ENCODE data around the gene ELOVL1. TPM values are rescaled to one million over a fixed set of nuclear protein-coding genes. Genes with fewer than 3 reads are reported as not detected.
A peak's percentile ranks its signal among the peaks of the same experiment; 100 is the strongest.

The ELOVL1 gene
- total RNA-seq (2016; rRNA removed; fragmentation: Illumina TruSeq; extraction: Trizol) = 29.7 and 55.2 TPM in 2 replicates
- total RNA-seq (2016; cell fraction: cytosol; rRNA removed; fragmentation: Illumina TruSeq; extraction: Trizol; ENCODE audit: low read depth) = 12.3 and 14.1 TPM in 2 replicates
- 31.2 and 54.3 TPM in 2 replicates for total RNA-seq (2016; cell fraction: insoluble cytoplasmic fraction; rRNA removed; fragmentation: Illumina TruSeq; extraction: Trizol)
- 23.3 and 25.4 TPM in 2 replicates for total RNA-seq (2016; cell fraction: membrane; rRNA removed; fragmentation: Illumina TruSeq; extraction: Trizol)
- 40.7 and 42.5 TPM in 2 replicates for total RNA-seq (2016; cell fraction: nucleus; rRNA removed; fragmentation: Illumina TruSeq; extraction: Trizol)
- 77.4 and 95.9 TPM in 2 replicates for polyA plus RNA-seq (2011; rRNA removed)
- polyA plus RNA-seq (2011; cell fraction: cytosol; rRNA removed) = 64.9 and 73.4 TPM in 2 replicates
- polyA plus RNA-seq (2011; cell fraction: nucleus; rRNA removed) = 44.8 and 54.7 TPM in 2 replicates
- polyA plus RNA-seq (2012) = 33.2 and 44.1 TPM in 2 replicates
- 17.0 and 18.2 TPM in 2 replicates for polyA plus RNA-seq (2016; cell fraction: cytosol; fragmentation: Illumina TruSeq; extraction: Trizol; ENCODE audit: low read depth)
- 37.9 and 39.0 TPM in 2 replicates for polyA plus RNA-seq (2016; cell fraction: insoluble cytoplasmic fraction; fragmentation: Illumina TruSeq; extraction: Trizol; ENCODE audit: low read depth)
- 23.8 and 25.7 TPM in 2 replicates for polyA plus RNA-seq (2016; cell fraction: membrane; fragmentation: Illumina TruSeq; extraction: Trizol; ENCODE audit: low read depth)
- polyA plus RNA-seq (2016; cell fraction: nucleus; fragmentation: Illumina TruSeq; extraction: Trizol; ENCODE audit: insufficient read depth, low read depth) = 78.4 and 80.0 TPM in 2 replicates
- polyA minus RNA-seq (2011; rRNA and poly(A)+ RNA removed; ENCODE audit: low replicate concordance) = 60.0 and 196 TPM in 2 replicates
- 18.8 and 25.8 TPM in 2 replicates for polyA minus RNA-seq (2011; cell fraction: cytosol; rRNA and poly(A)+ RNA removed)
- 9.5 and 12.1 TPM in 2 replicates for polyA minus RNA-seq (2011; cell fraction: nucleus; rRNA and poly(A)+ RNA removed)
- Bru-seq, nascent RNA = percentile 58 among the genes with signal in this experiment
- BruChase-seq, experiment 1, labeled RNA remaining after a 6-hour chase = percentile 87 among the genes with signal in this experiment
- BruChase-seq, experiment 2, labeled RNA remaining after a 2-hour chase = percentile 76 among the genes with signal in this experiment
- long read RNA-seq, experiment 1, transcript ELOVL1-201 (8 exons, 1,477 nt) = major isoform, 90 of 107 reads
- long read RNA-seq, experiment 1, partial matches to known transcripts = 5 of 107 reads
- long read RNA-seq, experiment 1, other reads (novel, unspliced or antisense) = 10 of 107 reads
- long read RNA-seq, experiment 2, transcript ELOVL1-201 (8 exons, 1,477 nt) = major isoform, 98 of 233 reads
- long read RNA-seq, experiment 2, partial matches to known transcripts = 91 of 233 reads
- long read RNA-seq, experiment 2, other reads (novel, unspliced or antisense) = 38 of 233 reads

DNA sequence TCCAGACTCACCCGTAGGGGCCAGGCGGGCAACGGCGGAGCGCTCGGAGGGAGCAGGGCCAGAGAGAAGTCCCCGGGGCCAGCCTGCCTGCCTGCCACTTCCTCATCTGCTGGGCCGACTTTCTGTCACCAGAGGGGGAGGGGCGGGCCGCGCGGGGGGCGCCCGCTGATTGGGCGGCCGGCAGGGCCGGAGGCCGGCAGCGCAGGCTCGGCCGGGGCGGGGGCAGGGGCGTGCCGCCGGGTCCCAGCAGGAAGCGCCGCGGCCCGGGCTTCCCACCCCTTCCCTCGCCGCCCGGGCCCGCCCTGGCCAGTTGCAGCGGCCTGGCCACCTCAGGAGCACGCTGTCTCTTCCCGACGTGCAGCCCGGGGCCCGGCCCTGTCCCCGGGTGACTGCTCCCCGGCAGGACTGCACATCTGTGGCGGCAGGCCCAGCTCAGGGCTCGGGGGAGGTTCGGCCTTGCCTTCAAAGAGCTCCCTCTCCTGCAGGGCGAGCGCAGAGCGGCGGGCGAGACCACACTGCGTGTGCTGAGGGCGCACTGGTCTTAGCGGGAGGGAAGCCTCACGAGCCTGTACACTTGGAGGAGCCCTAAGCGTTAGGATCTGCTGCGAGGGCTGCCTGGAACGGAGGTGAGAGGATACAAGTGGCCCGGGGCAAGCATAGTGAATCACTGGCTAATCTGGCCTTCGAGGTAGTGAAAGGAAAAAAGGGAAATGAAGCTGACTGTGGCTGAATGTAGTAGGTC, at the start of gene ELOVL1:
TSS of gene ELOVL1 (minus strand) at position 108 of the 742 bp plus-strand sequence. CDS start 2,402 bp downstream, outside the sequence.
- peak; percentile 89 for ATAC-seq
- peaks cover 52% of the 10 kb centered on the region for H3K4me1 ChIP-seq (ENCODE audit: insufficient read depth, low read length)
- no peak for FAIRE-seq
- H2AFZ ChIP-seq (ENCODE audit: low read length) = no peak within 1 kb of the TSS
- WGBS (ENCODE audit: low lambda C conversion rate) = 0% methylated on average over 15 of the region's 58 CpGs
- H3K36me3 ChIP-seq (replicated peaks in 1 of 2; ENCODE audit: control insufficient read depth in 1 of 2, insufficient read depth in 2 of 2, low read length in 2 of 2) = peaks cover 6% of the 10 kb centered on the region in 2 experiments; a peak in 3 of 5 replicates
- intact Hi-C loops (cut with micrococcal nuclease; ENCODE audit: unreplicated experiment) (loop anchor here (1.0 kb wide), 1 partner anchor 46 kb away; no protein-coding TSS in a partner anchor), in situ Hi-C loops (cut with HindIII; ENCODE audit: extremely low pct_ligation_motif_present, low pct_unique_long_range_greater_than_20kb) (no loop called here)
- H3K27me3 ChIP-seq (ENCODE audit: control insufficient read depth in 1 of 2, insufficient read depth in 2 of 2, low read length in 2 of 2) = no peaks in the 10 kb centered on the region
- H3K9ac ChIP-seq (ENCODE audit: insufficient read depth, low read depth, low read length) = peak within 1 kb of the TSS; percentile 76
- no TSS peak for BruUV-seq (replicated peaks)
- peaks cover 13% of the 10 kb centered on the region for H3K79me2 ChIP-seq (ENCODE audit: insufficient read depth, low read length)
- H3K27ac ChIP-seq (ENCODE audit: extremely low read length, insufficient read depth, low read length) = peak within 1 kb of the TSS; percentile 91
- H3K9me3 ChIP-seq (ENCODE audit: low read length) = no peaks in the 10 kb centered on the region
- ChIA-PET CTCF (ENCODE audit: low intra/inter-chr PET ratio, low total read pairs) (interaction anchor here (1.2 kb wide), 1 partner anchor 130 kb away, joined by 3 read pairs; no protein-coding TSS in a partner anchor), POLR2A (interaction anchor here (1.0 to 3.8 kb wide), 5 partner anchors 10 to 196 kb away, joined by 3 to 32 read pairs (median 21); partner anchors contain the start of genes CDC20, CFAP57, EBNA1BP2 and MED8)
- peak within 1 kb of the TSS; percentile 76 to 88 (median 79) for H3K4me3 ChIP-seq (replicated peaks in 1 of 3; ENCODE audit: insufficient read depth in 1 of 3, low read depth in 2 of 3, low read length in 3 of 3)
- H4K20me1 ChIP-seq (ENCODE audit: insufficient read depth, low read length) = no peaks in the 10 kb centered on the region
- H3K4me2 ChIP-seq (ENCODE audit: low read depth, low read length) = peak within 1 kb of the TSS; percentile 92
- DNase-seq (ENCODE audit: low spot score) = peak; percentile 75
- TF ChIP-seq, protein P1, sequence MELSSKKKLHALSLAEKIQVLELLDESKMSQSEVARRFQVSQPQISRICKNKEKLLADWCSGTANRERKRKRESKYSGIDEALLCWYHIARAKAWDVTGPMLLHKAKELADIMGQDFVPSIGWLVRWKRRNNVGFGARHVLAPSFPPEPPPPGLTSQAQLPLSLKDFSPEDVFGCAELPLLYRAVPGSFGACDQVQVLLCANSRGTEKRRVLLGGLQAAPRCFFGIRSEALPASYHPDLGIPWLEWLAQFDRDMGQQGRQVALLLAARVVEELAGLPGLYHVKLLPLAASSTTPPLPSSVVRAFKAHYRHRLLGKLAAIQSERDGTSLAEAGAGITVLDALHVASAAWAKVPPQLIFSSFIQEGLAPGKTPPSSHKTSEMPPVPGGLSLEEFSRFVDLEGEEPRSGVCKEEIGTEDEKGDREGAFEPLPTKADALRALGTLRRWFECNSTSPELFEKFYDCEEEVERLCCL (CRISPR knock-in tag; IDR thresholded peaks at IDR 0.05; ENCODE audit: borderline replicate concordance) = no peak; the same call in 1 of the 2 replicates
- TF ChIP-seq, protein P2, sequence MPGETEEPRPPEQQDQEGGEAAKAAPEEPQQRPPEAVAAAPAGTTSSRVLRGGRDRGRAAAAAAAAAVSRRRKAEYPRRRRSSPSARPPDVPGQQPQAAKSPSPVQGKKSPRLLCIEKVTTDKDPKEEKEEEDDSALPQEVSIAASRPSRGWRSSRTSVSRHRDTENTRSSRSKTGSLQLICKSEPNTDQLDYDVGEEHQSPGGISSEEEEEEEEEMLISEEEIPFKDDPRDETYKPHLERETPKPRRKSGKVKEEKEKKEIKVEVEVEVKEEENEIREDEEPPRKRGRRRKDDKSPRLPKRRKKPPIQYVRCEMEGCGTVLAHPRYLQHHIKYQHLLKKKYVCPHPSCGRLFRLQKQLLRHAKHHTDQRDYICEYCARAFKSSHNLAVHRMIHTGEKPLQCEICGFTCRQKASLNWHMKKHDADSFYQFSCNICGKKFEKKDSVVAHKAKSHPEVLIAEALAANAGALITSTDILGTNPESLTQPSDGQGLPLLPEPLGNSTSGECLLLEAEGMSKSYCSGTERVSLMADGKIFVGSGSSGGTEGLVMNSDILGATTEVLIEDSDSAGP (CRISPR knock-in tag; IDR thresholded peaks at IDR 0.05; ENCODE audit: borderline replicate concordance) = peak; percentile 85
- TF ChIP-seq ZC3H4 (CRISPR knock-in tag; IDR thresholded peaks at IDR 0.05; ENCODE audit: borderline replicate concordance) = no peak
- peak; percentile 88; the same call in 1 of the 2 replicates for TF ChIP-seq IRX3 (CRISPR knock-in tag; IDR thresholded peaks at IDR 0.05; ENCODE audit: borderline replicate concordance, low read depth)
- TF ChIP-seq PREB (CRISPR knock-in tag; IDR thresholded peaks at IDR 0.05) = no peak
- 0 out of 2 replicates have a peak, but pooled peaks have one; percentile 5 for TF ChIP-seq JUN (CRISPR knock-in tag; IDR thresholded peaks at IDR 0.05)
- TF ChIP-seq MIER2 (CRISPR knock-in tag; IDR thresholded peaks at IDR 0.05) = no peak
- TF ChIP-seq ATRX (CRISPR knock-in tag; IDR thresholded peaks at IDR 0.05; ENCODE audit: borderline replicate concordance) = no peak
- TF ChIP-seq AGO2 (optimal IDR thresholded peaks at IDR 0.05; ENCODE audit: low read depth, low read length) = peak; percentile 84
- TF ChIP-seq ZNF724P (CRISPR knock-in tag; IDR thresholded peaks at IDR 0.05; ENCODE audit: borderline replicate concordance) = 0 out of 2 replicates have a peak, but pooled peaks have one; percentile 66
